H1 (cell line): Measurements from ENCODE around the gene TSPEAR. TPM values are rescaled to one million over a fixed set of nuclear protein-coding genes. Genes with fewer than 3 reads are reported as not detected.

Experiments
- ASH2L ChIP-seq: fragments of 200-600, 300-600 bp; sonication (generic); IDR thresholded peaks from one replicate; pipeline ENCODE4 v1.7.1; 2017; ENCODE audit warnings: low read length
- polyA plus RNA-seq, 7 experiments: library from polyadenylated mRNA; depleted of rRNA in 3 of 7; stranded (reverse) in 5 of 7; unstranded in 2 of 7; fragments of >200 nt in 5 of 7; fragments of 200-250 nt in 2 of 7; gene quantifications; 1 replicate in 5 of 7; 2 replicates in 1 of 7; 4 replicates in 1 of 7; pipeline versions ENCODE4 v1.2.1 to v1.2.3, GENCODE V29; 2011 to 2013; ENCODE audit warnings: missing spikeins in 2 of 7, mixed read lengths in 2 of 7
- total RNA-seq: library from RNA; stranded (reverse); fragmentation: NEBNext Ultra II Directional; extraction: Animal tissue kit (Norgen Biotek cat#: 25700); gene quantifications from 2 replicates; pipeline ENCODE4 v1.2.1, GENCODE V29; 2021

TSPEAR gene
- total and polyA plus RNA-seq, 2 of the 8 experiments (the other 6 are each of a cell fraction or from before 2014, with no cell fraction given), result 0.58 to 0.89 TPM

DNA sequence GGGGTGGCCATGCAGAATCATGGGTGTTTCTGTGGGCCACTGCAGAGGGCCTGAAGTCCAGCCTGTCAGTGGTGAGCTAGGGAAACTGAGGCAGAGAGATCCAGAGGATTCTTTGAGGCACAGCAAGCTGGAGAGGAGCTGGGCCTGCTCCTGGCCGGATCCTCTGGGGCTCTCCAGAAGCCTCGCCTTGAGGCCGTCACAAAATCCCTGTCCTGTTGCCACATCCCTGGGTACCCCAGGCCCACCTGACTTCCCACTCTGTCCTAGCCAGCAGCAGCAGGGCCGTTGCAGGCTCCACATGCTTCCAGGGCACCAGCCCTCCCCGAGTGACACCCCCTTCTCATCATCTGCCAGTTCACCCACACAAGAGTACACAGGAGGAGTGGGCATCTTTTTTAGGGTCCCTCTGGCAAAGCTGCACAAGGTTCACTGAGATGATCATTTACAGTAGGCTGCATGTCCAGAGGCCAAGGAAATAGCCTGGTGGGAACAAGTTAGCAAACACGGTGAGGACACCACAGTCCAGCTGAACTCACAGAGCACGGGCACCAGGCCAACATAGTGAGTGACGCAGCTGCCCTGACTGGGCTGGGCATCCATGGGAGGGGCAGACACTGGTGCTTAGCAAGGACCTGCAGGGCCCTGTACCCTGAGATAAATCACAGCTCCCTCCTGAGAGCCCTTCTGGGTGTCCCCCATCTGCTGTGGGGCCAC, 25.1 kb upstream of the TSPEAR start (continued):
- TF ChIP-seq ASH2L, result no peak
